Renal cortex interstitium (tissue), 11 donors: Measurements from ENCODE around the gene SEMA4B. TPM values are rescaled to one million over a fixed set of nuclear protein-coding genes. Genes with fewer than 3 reads are reported as not detected.

Experiments
- DNase-seq, 11 donors: peaks; one replicate each; pipeline ENCODE4 v3.0.0-alpha.2; 2013; ENCODE audit warnings: low read depth in 9 of 11, low spot score in 4 of 11; ENCODE audit errors: extremely low read depth in 1 of 11
- polyA plus RNA-seq, 3 donors: library from polyadenylated mRNA; unstranded; fragments of 120-200 nt; gene quantifications; one replicate each; pipeline ENCODE4 v1.2.1, GENCODE V29; 2013; ENCODE audit not compliant: insufficient read length in 3 of 3

SEMA4B gene
- polyA plus RNA-seq, 3 donors = 32.0 to 46.5 (median 44.4) TPM

DNA sequence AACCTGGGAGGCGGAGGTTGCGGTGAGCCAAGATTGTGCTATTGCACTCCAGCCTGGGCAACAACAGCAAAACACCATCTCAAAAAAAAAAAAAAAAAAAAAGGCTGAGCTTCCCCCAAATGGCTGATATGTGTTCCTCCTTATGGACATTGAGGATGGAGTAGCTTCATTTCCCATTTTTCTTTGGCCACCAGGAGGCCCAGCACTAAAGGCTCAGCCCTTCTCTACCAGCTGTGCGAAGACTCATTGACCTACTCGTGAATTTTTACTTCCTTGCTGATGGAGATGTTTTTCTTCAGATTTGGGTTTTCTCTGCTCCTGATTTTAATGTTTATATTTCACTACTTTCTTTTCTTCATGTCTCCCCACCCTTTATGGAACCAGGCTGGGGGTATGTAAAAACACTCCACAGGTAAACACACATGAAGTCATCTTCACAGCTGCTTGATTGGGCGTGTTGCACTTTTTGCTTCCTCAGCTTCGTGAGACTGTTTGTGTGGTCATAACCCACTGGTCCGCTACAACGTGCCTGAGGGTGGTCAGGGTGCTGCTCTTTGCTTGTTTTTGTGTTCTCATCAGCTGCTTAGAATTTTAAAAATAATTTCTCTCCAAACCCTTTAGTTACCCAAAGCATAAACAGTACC is 13.5 kb downstream of the SEMA4B start:
- no peak for DNase-seq

DNA sequence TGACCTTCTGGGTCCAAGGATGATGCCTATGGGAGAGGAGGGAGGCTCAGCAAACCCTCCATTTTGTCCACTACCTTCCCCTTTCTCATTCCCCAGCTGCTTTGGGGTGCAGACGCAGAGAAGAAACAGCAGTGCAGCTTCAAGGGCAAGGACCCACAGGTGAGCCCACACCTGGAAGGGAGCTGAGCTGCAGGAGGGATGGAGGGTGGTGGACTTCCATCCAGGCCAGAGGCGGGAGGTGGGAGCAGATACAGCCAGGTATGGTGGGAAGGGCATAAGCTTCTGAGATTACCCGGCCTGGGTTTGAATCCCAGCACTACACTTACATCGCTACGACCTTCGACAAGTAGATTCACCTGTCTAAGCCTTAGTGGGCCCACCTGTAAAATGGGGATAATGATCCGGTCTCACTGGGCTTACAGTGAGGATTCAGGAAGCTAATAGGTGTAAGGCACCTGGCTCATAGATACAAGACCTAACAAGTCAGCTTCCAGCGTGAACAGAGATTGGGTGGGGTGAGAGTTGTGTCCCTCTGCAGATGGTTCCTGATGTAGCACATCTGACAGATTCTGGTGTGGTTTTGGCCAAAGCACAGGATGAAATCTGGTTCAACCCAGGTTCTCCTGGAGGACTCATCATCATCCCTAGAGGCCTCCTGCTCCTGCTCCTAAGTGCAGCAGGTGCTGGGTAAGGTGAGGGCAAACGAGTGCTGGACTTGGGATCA is 16.7 kb downstream of the SEMA4B start:
- no peak for DNase-seq

DNA sequence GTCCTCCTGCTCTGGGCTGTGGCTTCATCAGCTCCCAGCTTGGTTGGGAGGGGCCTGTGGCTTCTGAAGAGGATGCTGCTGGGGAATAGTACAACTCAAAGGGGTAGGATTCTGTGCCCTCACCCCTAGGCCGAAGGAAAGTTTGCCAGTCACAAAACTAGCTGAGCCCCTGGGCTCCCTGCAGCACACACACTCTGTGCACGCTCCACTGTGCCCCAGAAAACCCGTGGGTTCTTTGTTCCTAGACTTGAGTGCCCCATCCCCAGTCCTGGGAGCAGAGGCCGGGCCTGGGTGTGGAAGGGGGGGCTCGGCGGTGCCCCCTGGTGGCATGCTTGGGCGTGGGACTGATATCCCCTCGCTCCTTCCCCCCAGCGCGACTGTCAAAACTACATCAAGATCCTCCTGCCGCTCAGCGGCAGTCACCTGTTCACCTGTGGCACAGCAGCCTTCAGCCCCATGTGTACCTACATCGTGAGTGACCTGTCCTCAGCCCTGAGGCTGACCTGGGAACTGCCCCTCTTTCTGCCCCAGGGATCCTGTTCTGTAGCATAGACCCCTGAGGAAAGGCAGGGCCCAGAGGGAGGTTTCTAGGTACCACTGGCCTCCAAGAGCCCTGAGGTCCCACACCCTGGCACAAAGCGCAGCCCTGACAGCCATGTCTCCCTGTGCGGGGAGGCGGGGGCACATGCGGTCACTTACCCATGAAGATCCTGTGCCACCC is 18.5 kb downstream of the SEMA4B start:
- no peak for DNase-seq

DNA sequence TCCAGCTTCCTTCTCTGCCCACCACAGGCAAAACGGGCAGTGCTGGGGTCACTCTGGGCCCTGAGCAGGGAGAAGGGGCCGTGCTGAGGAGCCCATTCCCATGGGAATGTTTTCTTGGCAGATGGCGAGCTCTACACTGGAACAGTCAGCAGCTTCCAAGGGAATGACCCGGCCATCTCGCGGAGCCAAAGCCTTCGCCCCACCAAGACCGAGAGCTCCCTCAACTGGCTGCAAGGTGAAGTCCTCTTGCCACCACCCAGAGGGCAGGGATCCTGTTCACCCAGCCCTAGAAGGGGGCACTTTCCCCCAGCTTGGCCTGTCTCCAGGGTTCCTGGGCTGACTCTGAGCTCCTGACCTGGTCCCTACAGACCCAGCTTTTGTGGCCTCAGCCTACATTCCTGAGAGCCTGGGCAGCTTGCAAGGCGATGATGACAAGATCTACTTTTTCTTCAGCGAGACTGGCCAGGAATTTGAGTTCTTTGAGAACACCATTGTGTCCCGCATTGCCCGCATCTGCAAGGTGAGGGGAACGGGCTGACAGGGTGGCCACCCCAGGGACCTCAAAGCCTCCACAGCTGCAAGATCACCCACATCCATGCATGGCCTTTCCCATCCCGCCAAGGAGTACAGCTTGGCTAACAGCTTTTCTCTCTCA is 20.2 kb downstream of the SEMA4B start:
- peak in 3 of 11 donors; percentile 28 to 38 (median 37) for DNase-seq

DNA sequence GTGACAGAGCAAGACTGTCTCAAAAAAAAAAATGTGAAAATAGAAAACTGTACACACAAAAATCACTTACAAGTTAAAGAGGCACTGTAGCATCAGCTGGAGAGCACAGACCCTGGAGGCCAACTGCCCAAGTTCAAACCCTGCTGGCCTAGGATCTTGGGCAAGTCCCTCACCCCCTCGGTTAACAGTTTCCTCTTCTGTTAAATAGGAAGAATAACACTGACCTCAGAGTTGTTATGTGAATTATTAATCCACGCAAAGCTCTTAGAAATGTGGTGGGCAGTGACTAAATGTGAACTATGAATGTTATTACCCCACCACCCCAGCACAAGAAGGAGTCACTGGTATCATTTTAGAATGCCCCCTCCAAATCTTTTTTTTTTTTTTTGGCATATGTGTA is 21.4 kb downstream of the SEMA4B start:
- no peak for DNase-seq

DNA sequence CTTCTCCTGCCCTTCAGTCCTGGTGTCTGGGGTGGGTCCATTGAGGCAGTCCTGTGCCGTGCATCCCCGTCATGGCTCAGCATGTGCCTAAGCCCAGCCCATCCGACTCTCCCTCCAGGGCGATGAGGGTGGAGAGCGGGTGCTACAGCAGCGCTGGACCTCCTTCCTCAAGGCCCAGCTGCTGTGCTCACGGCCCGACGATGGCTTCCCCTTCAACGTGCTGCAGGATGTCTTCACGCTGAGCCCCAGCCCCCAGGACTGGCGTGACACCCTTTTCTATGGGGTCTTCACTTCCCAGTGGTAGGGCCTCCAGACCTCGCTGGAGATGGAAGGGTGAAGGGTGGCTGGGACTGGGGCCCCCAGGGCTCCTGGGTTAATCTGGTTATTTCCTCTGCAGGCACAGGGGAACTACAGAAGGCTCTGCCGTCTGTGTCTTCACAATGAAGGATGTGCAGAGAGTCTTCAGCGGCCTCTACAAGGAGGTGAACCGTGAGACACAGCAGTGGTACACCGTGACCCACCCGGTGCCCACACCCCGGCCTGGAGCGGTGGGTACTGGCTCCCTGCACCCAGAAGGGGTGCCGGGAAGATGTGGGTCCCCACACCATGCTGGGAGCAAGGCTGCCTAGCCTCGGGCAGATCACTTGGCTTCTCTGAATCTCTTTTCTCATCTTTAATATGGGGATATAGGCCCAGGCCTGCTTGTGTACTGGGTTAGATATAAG is 22.5 kb downstream of the SEMA4B start:
- no peak for DNase-seq

DNA sequence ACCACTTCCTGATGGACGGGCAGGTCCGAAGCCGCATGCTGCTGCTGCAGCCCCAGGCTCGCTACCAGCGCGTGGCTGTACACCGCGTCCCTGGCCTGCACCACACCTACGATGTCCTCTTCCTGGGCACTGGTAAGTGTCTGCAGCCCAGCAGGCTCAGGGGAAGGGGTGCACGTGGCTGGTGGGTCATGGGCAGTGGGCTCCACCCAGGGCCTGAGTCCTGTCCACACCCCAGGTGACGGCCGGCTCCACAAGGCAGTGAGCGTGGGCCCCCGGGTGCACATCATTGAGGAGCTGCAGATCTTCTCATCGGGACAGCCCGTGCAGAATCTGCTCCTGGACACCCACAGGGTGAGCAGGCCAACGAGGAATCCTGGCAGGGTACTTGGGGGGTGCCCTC is 23.9 kb downstream of the SEMA4B start:
- DNase-seq = no peak

DNA sequence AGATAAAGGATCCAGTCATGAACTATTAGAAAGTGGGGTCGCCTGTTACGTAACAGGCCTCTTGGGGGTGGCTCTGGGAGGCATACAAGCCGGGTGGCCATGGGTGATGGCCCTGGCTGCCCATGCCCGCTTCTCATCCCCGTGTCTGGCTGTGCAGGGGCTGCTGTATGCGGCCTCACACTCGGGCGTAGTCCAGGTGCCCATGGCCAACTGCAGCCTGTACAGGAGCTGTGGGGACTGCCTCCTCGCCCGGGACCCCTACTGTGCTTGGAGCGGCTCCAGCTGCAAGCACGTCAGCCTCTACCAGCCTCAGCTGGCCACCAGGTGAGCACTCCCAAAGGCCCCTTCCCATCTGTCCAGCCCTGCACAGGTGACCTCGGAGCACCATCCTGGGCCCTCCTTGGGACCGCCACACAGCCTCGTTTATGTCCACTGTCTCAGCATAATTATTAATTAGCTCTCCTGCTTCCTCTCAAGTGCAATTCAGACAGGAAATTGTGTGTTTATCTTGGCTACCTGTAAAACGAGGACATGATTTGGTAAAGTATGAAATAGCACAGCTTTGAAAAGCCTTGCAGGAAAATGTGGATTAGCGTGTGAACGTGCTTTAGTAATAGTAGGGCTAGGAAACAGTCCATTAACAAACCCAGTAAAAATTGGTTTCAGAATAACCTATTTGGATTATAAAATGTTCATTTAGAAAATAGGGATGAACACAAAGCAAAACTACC is 24.5 kb downstream of the SEMA4B start:
- no peak for DNase-seq

DNA sequence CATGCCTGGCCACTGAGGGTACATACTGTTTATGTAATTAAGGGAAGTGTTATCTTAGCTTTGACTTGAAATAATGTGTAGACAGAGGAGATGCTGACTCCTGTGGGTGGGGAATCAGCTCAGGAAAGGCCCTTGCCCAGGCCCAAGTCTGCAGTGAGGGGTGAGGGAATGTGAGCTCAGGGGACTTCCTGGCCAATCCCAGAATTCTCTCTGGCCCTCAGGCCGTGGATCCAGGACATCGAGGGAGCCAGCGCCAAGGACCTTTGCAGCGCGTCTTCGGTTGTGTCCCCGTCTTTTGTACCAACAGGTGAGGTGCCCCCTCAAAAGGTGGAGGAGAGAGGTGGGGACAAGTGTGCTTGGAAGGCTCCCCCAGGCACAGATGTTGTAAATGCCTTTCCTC is 26.2 kb downstream of the SEMA4B start:
- no peak for DNase-seq

DNA sequence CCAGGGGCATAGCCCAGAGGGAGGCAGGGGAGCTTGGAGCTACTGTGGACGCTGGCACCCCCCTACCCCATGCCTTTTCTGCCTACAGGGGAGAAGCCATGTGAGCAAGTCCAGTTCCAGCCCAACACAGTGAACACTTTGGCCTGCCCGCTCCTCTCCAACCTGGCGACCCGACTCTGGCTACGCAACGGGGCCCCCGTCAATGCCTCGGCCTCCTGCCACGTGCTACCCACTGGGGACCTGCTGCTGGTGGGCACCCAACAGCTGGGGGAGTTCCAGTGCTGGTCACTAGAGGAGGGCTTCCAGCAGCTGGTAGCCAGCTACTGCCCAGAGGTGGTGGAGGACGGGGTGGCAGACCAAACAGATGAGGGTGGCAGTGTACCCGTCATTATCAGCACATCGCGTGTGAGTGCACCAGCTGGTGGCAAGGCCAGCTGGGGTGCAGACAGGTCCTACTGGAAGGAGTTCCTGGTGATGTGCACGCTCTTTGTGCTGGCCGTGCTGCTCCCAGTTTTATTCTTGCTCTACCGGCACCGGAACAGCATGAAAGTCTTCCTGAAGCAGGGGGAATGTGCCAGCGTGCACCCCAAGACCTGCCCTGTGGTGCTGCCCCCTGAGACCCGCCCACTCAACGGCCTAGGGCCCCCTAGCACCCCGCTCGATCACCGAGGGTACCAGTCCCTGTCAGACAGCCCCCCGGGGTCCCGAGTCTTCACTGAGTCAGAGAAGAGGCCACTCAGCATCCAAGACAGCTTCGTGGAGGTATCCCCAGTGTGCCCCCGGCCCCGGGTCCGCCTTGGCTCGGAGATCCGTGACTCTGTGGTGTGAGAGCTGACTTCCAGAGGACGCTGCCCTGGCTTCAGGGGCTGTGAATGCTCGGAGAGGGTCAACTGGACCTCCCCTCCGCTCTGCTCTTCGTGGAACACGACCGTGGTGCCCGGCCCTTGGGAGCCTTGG is 27.0 kb downstream of the SEMA4B start:
- no peak for DNase-seq

DNA sequence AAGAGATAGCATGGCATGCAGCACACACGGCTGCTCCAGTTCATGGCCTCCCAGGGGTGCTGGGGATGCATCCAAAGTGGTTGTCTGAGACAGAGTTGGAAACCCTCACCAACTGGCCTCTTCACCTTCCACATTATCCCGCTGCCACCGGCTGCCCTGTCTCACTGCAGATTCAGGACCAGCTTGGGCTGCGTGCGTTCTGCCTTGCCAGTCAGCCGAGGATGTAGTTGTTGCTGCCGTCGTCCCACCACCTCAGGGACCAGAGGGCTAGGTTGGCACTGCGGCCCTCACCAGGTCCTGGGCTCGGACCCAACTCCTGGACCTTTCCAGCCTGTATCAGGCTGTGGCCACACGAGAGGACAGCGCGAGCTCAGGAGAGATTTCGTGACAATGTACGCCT is 27.8 kb downstream of the SEMA4B start:
- DNase-seq = no peak

DNA sequence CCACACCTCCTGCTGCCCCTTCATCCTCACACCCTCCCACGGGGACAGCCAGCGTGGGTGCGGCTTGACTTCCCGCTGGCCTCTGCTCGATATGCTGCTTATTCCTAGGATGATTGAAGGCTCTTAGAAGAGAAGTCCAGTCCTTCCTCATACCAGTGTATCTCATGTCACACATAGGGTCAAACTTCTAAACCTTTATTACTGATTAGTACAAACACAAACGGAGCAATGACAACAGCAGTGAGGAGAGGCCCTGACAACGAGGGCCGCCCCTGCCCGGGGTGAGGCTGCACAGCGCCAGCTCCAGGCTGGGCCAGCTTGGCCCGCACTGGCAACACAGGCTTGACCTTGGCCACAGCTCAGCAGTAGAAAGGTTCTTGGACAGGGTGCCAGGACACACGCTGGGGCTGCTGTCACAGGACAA is 29.0 kb downstream of the SEMA4B start:
- DNase-seq = no peak

DNA sequence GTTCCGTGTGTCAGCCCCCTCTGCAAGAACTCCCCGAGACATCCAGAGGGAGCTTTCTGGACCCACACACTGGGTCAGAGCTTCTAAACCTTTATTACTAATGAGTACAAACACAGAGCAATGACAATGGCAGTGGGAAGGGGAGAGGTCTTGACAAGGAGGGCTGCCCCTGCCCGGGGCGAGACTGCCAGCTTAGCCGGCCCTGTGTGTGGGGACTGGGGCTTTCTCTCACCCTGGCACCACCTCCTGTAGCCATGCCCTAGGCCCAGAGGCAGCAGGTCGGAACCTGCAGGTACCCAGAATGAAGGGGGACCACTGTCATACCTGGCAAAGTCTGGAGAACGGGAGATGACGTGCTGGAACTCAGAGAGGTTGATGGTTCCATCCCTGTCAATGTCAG is 29.5 kb downstream of the SEMA4B start:
- no peak for DNase-seq

DNA sequence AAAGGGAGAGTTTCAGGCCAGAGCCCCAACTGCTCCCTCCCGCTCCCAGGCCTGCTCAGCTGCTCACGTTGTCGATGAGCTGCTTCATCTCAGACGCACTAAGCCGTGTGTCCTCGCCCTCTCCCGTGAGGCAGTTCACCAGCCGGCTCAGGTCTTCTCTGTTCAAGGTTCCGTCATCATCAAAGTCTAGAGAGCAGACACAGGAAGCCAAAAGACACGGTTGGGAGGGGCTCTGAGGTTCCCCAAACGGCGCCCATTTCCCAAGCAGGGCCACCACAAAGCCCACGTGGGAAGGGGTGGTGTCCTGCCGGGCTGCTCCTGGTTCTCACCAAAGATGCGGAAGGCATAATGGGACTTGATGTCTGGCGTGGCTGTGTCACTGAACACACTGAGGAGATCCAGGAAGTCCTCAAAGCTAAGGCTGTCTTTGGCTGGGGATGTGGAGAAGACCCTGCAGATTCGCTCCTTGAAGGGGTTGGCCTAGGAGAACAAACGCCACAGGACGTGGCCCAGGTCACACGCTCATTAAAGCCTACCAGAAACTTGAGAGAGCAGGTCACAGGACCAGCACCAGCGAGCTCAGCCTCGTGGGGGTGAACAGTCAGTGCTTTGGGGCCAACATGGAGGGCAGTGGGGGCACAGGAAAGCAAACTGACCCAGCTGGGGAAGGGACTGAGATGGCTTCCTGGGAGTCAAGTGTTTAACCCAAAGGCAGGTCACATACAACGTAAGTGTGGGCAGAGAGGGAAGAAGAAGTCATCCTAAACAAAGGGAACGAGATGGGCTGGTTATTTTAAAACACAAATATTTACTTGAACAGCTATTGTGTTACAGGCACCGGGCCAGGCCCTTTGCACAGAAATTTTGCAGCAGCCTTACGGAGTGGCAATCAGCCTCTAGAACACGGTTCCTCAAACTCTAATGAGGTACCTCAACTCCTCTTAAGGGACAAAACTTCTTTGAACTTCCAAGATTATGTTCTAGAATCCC is 30.2 kb downstream of the SEMA4B start:
- DNase-seq = no peak

DNA sequence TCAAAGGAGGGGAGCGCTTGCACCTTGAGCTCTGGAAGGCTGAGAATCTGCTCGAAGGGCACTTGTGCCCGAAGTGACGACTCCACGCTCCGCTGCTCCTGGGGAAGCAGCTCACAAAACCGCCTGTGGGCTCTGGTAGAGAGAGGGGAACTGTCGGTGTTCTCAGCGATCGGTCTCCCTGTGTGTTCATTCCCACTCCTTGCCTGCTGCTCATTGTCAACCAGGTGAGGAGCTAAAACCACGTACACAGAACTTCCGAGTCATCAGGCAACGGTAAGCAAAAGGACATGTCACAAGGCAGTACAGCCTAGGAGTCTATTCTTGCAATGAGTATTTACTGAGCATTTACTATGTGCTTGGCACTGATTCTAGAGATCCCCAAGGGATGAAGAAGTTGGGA is 31.1 kb downstream of the SEMA4B start:
- no peak for DNase-seq

DNA sequence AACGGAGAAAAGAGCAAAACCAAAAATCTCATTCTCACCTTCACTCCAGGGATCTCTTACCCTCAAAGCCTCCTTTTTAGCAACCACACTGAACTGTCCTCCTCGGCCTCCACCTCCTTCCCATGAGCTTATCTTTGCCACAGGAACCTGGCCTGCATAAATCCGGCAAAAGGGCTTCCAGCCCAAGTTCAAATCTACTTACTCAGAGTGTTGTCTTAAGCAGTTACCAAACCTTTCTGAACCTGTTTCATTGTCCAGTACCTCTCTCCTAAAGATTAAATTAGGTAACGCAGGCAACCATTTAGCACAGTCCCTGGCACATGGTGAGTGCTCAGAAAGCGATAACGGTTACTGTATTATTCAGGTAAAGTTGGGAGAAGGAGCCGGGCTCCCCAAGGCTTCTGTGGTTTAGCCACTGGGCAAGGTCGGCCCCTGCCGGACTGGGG is 31.8 kb downstream of the SEMA4B start:
- no peak for DNase-seq
